Liver (tissue), 3 donors: ENCODE measurements around the gene KISS1.

ENCODE experiments used
- EGR1 ChIP-seq, 2 donors: IDR thresholded peaks; 2 replicates each; pipeline ENCODE4 v1.6.1; 2016 to 2018; ENCODE audit warnings: antibody characterized with exemption in 2 of 2, low read depth in 2 of 2
- FOXA1 ChIP-seq: IDR thresholded peaks from 2 replicates; pipeline ENCODE4 v1.6.1; 2016; ENCODE audit warnings: antibody characterized with exemption
- GABPA ChIP-seq, 2 donors: IDR thresholded peaks in 1 of 2; conservative IDR thresholded peaks in 1 of 2; 2 replicates each; pipeline ENCODE4 v1.6.1; 2016; ENCODE audit warnings: antibody characterized with exemption in 2 of 2, mild to moderate bottlenecking in 1 of 2, moderate library complexity in 1 of 2
- JUND ChIP-seq, 2 donors: IDR thresholded peaks; 2 replicates each; pipeline ENCODE4 v1.6.1; 2016; ENCODE audit warnings: antibody characterized with exemption in 2 of 2
- RAD21 ChIP-seq, 2 donors: IDR thresholded peaks; 2 replicates each; pipeline ENCODE4 v1.6.1; 2016; ENCODE audit warnings: antibody characterized with exemption in 2 of 2, mild to moderate bottlenecking in 2 of 2
- RXRA ChIP-seq, 2 donors: IDR thresholded peaks; 2 replicates each; pipeline ENCODE4 v1.6.1; 2017 to 2018; ENCODE audit warnings: antibody characterized with exemption in 2 of 2, mild to moderate bottlenecking in 1 of 2
- YY1 ChIP-seq: IDR thresholded peaks from 2 replicates; pipeline ENCODE4 v1.6.1; 2016; ENCODE audit warnings: antibody characterized with exemption, mild to moderate bottlenecking
- TF ChIP-seq, protein P1 (sequence below): fragments of 150-350 bp; IDR thresholded peaks from 2 replicates; pipeline ENCODE4 v1.5.1; 2017; ENCODE audit warnings: improper control_type of control experiment, low read depth, low read length; ENCODE audit not compliant: missing input control
- TF ChIP-seq, protein P2 (sequence below): IDR thresholded peaks from 2 replicates; pipeline ENCODE4 v1.6.1; 2016; ENCODE audit warnings: antibody characterized with exemption, mild to moderate bottlenecking
- donor health status: healthy.
- donor health status: healthy.

DNA sequence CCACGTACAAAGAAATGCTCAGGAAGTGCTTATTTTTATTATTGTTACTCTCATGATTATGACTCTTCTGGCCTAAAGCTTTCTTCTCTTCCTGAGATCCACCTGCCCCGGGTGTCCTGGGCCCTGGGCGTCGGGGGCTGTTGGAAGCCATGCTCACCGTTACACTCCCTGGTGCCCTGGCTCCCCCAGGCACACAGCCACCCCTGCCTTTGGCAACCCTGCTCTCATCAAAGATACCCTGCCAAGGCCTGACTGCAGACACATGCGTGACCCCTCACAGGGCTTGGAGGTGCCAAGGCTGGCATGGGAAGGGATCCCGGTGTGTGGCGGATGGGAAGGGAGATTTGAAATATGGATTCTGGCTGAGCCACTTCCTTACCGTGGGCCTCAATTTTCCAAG, 3.3 kb upstream of the KISS1 start:
- TF ChIP-seq RAD21 (IDR thresholded peaks at IDR 0.05): no peak
- TF ChIP-seq, protein P1, sequence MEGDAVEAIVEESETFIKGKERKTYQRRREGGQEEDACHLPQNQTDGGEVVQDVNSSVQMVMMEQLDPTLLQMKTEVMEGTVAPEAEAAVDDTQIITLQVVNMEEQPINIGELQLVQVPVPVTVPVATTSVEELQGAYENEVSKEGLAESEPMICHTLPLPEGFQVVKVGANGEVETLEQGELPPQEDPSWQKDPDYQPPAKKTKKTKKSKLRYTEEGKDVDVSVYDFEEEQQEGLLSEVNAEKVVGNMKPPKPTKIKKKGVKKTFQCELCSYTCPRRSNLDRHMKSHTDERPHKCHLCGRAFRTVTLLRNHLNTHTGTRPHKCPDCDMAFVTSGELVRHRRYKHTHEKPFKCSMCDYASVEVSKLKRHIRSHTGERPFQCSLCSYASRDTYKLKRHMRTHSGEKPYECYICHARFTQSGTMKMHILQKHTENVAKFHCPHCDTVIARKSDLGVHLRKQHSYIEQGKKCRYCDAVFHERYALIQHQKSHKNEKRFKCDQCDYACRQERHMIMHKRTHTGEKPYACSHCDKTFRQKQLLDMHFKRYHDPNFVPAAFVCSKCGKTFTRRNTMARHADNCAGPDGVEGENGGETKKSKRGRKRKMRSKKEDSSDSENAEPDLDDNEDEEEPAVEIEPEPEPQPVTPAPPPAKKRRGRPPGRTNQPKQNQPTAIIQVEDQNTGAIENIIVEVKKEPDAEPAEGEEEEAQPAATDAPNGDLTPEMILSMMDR: no peak
- no peak for TF ChIP-seq FOXA1
- no peak for TF ChIP-seq GABPA (IDR thresholded peaks at IDR 0.05 in 1 of 2, conservative IDR thresholded peaks at IDR 0.05 in 1 of 2)
- TF ChIP-seq, protein P2, sequence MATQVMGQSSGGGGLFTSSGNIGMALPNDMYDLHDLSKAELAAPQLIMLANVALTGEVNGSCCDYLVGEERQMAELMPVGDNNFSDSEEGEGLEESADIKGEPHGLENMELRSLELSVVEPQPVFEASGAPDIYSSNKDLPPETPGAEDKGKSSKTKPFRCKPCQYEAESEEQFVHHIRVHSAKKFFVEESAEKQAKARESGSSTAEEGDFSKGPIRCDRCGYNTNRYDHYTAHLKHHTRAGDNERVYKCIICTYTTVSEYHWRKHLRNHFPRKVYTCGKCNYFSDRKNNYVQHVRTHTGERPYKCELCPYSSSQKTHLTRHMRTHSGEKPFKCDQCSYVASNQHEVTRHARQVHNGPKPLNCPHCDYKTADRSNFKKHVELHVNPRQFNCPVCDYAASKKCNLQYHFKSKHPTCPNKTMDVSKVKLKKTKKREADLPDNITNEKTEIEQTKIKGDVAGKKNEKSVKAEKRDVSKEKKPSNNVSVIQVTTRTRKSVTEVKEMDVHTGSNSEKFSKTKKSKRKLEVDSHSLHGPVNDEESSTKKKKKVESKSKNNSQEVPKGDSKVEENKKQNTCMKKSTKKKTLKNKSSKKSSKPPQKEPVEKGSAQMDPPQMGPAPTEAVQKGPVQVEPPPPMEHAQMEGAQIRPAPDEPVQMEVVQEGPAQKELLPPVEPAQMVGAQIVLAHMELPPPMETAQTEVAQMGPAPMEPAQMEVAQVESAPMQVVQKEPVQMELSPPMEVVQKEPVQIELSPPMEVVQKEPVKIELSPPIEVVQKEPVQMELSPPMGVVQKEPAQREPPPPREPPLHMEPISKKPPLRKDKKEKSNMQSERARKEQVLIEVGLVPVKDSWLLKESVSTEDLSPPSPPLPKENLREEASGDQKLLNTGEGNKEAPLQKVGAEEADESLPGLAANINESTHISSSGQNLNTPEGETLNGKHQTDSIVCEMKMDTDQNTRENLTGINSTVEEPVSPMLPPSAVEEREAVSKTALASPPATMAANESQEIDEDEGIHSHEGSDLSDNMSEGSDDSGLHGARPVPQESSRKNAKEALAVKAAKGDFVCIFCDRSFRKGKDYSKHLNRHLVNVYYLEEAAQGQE: no peak
- TF ChIP-seq RXRA (IDR thresholded peaks at IDR 0.05): no peak
- no peak for TF ChIP-seq EGR1 (IDR thresholded peaks at IDR 0.05; ENCODE audit: low read depth in 2 of 2)
- TF ChIP-seq YY1: no peak
- no peak for TF ChIP-seq JUND (IDR thresholded peaks at IDR 0.05)
